GM12864 (cell line): ENCODE measurements around the gene RFX4.

ENCODE experiments used
- DNase-seq: peaks from one replicate; pipeline ENCODE4 v3.0.0-alpha.2; 2011; ENCODE audit warnings: low read depth
- H3K4me3 ChIP-seq: 2 replicates; pipeline ENCODE4 v1.5.1; 2011; ENCODE audit warnings: mild to moderate bottlenecking, low read depth, low read length, control low read depth
- TF ChIP-seq, protein P1 (sequence below): IDR thresholded peaks from 2 replicates; pipeline ENCODE4 v1.5.1; 2011; ENCODE audit warnings: low read depth, mild to moderate bottlenecking, moderate library complexity, low read length, control low read depth, inconsistent platforms; ENCODE audit errors: missing control alignments

Gene RFX4

DNA sequence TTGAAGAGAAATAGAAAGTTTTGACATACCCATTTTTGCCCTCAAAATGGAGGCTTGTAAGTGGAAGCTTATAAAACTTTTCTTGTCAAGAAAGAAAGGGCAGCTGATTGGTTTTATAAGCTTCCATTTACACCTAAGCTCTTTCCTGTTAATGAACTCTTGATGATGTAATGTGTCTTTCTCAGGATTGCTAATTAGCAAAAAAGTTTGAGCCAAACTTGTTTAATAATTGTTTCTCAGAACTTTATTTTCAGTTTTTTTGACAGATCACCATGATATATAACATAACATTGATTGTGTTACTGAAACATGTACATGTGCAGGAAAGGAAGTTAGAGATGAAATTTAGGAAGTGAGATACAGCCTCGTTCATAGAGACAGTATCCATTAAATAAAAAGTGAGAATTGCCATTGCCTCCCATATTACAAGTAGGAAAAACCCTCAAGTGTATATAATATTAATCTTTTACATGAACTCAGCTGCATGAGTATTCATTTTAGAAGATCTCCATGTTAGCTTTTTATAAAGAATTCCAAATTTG is 218.4 kb downstream of the RFX4 start:
- TF ChIP-seq, protein P1, sequence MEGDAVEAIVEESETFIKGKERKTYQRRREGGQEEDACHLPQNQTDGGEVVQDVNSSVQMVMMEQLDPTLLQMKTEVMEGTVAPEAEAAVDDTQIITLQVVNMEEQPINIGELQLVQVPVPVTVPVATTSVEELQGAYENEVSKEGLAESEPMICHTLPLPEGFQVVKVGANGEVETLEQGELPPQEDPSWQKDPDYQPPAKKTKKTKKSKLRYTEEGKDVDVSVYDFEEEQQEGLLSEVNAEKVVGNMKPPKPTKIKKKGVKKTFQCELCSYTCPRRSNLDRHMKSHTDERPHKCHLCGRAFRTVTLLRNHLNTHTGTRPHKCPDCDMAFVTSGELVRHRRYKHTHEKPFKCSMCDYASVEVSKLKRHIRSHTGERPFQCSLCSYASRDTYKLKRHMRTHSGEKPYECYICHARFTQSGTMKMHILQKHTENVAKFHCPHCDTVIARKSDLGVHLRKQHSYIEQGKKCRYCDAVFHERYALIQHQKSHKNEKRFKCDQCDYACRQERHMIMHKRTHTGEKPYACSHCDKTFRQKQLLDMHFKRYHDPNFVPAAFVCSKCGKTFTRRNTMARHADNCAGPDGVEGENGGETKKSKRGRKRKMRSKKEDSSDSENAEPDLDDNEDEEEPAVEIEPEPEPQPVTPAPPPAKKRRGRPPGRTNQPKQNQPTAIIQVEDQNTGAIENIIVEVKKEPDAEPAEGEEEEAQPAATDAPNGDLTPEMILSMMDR = no peak
- DNase-seq = no peak
- H3K4me3 ChIP-seq = no peak overlapping the region

DNA sequence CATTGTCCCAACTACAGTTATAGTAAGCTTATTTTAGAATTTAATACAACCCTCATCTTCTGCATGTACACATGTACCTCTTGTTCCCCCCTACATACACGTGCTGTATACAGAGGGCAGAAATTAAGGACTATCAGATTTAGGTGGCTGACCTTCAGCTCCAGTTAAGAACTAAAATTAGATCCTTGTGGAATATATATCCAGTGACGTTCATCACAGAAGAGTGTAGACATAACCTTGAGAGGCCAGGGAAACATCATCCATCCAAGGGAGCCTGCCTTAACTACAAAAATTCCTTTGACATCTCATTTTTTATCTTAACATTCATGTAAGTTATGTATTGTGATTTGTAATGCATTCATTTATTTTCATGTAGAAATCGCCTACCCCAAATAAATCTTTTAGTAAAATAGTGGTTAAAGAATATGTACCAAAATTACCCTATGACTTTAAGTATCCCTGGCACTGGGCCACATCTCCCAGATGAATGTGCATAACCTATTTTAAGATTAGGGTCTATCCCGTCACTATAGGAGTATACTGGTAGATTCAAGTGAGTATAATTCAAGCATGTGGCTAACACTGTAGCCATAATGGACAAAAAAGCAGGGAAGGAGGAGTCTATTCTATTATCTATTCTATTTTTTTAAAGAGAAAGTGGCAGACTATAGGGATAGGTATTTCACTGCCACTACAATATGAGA is 219.2 kb downstream of the RFX4 start:
- no peak overlapping the region for H3K4me3 ChIP-seq
- TF ChIP-seq, protein P1 = no peak
- DNase-seq = no peak

DNA sequence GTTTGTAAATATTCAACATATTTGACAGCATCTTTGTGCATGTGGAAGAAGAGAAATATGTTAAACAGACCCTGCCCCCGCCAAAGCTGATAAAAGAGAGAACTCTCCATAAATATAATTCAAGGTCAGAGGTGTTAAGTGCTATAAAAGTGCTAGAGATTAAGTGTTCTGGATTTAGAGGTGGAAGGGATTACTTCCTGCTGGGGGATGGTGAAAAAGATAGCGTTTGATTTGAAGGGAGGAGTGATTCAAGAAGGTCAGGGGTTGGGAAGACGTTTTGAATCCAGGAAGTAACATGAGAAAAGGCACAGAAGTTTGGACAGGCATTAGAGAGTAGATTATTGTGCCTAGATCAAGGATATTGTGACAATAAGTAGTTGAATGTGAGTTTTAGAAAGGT is 221.9 kb downstream of the RFX4 start:
- H3K4me3 ChIP-seq = no peak overlapping the region
- no peak for DNase-seq

More for the DNA sequence above, 221.9 kb downstream of the RFX4 start:
- TF ChIP-seq, protein P1 = no peak
